A549 (cell line): Measurements from ENCODE around the gene TNNI2. TPM values are rescaled to one million over a fixed set of nuclear protein-coding genes. Genes with fewer than 3 reads are reported as not detected.

Experiments used
- ATAC-seq, 2 experiments: fragments of 200-7000 bp in 1 of 2; fragments of >200 bp in 1 of 2; cut with Nextera tagmentation in 1 of 2; cut with Tn5 transposase in 1 of 2; 3 replicates each; pipeline versions ENCODE4 v1.8.0 to v1.9.1; 2018 to 2020; ENCODE audit warnings: mild to moderate bottlenecking in 1 of 2, moderate library complexity in 1 of 2
- CTCF ChIA-PET: fragments of 300-600 bp; sonication (Branson Sonifier 250); formaldehyde crosslinking; extraction: SDS; loops from one replicate; lab custom pipeline; 2021; ENCODE audit warnings: antibody characterized with exemption, inconsistent platforms; lab: Yijun Ruan, JAX
- POLR2A ChIA-PET: fragments of 350-600 bp; formaldehyde crosslinking; extraction: SDS; loops from one replicate; lab custom pipeline; 2021; ENCODE audit warnings: antibody characterized with exemption, inconsistent platforms; lab: Yijun Ruan, JAX
- DNase-seq, 2 experiments: peaks; one replicate each; pipeline versions ENCODE4 v3.0.0 to v3.0.0-alpha.2; 2011 to 2016; ENCODE audit warnings: low read depth in 1 of 2, low spot score in 1 of 2
- FAIRE-seq: peaks from 2 replicates; lab custom pipeline; 2011; peaks lifted over from hg19 to GRCh38; lab: Jason Lieb, UNC
- H3K27ac ChIP-seq, 2 experiments: fragments of >200 bp; sonication (Bioruptor Twin); formaldehyde crosslinking; 3 replicates each; pipeline ENCODE4 v1.5.1; 2016 to 2017
- H3K4me1 ChIP-seq: fragments of >200 bp; sonication (Bioruptor Twin); formaldehyde crosslinking; 3 replicates; pipeline ENCODE4 v1.6.1; 2016
- H3K4me2 ChIP-seq: fragments of >200 bp; sonication (Bioruptor Twin); formaldehyde crosslinking; 3 replicates; pipeline ENCODE4 v1.6.1; 2016
- H3K4me3 ChIP-seq: fragments of >200 bp; sonication (Bioruptor Twin); formaldehyde crosslinking; 3 replicates; pipeline ENCODE4 v1.5.1; 2016
- H3K9me3 ChIP-seq: fragments of >200 bp; sonication (Bioruptor Twin); formaldehyde crosslinking; 3 replicates; pipeline ENCODE4 v1.6.1; 2016
- BCL3 ChIP-seq: fragments of >200 bp; sonication (Bioruptor Twin); formaldehyde crosslinking; IDR thresholded peaks from 3 replicates; pipeline ENCODE4 v1.6.1; 2016
- BHLHE40 ChIP-seq: IDR thresholded peaks from 2 replicates; pipeline ENCODE4 v1.6.1; 2012; ENCODE audit warnings: low read depth, low read length, inconsistent platforms
- CBX2 ChIP-seq: fragments of 200-600 bp; sonication (generic); IDR thresholded peaks from 2 replicates; pipeline ENCODE4 v1.6.1; 2016; ENCODE audit warnings: low read depth, mild to moderate bottlenecking, borderline replicate concordance
- CEBPB ChIP-seq, 2 experiments: fragments of >200 bp in 1 of 2; sonication (Bioruptor Twin) in 1 of 2; formaldehyde crosslinking in 1 of 2; IDR thresholded peaks; 2 replicates each; pipeline ENCODE4 v1.6.1; 2012 to 2016
- CHD4 ChIP-seq: fragments of 200-600 bp; sonication (generic); IDR thresholded peaks from 2 replicates; pipeline ENCODE4 v1.6.1; 2016; ENCODE audit warnings: antibody characterized with exemption, mild to moderate bottlenecking, borderline replicate concordance
- EP300 ChIP-seq, 2 experiments: fragments of >200 bp; sonication (Bioruptor Twin); formaldehyde crosslinking; IDR thresholded peaks; 2 replicates in 1 of 2; 3 replicates in 1 of 2; pipeline ENCODE4 v1.6.1; 2016 to 2017
- ESRRA ChIP-seq: fragments of 150-350 bp; IDR thresholded peaks from 2 replicates; pipeline ENCODE4 v1.6.1; 2014; ENCODE audit warnings: mild to moderate bottlenecking, low read length, borderline replicate concordance
- FOSB ChIP-seq: fragments of 250-450 bp; sonication (Bioruptor Pico); IDR thresholded peaks from 2 replicates; pipeline ENCODE4 v1.5.0; 2020; ENCODE audit warnings: mild to moderate bottlenecking, moderate library complexity
- FOSL2 ChIP-seq, 2 experiments: fragments of 450-650 bp in 1 of 2; fragments of >200 bp in 1 of 2; sonication (Bioruptor Twin) in 1 of 2; formaldehyde crosslinking; IDR thresholded peaks; 2 replicates each; pipeline versions ENCODE4 v1.5.0 to v1.6.1; 2016 to 2020; ENCODE audit warnings: mild to moderate bottlenecking in 1 of 2, moderate library complexity in 1 of 2
- GATA3 ChIP-seq: IDR thresholded peaks from 2 replicates; pipeline ENCODE4 v1.6.1; 2012; ENCODE audit warnings: borderline replicate concordance
- HDAC2 ChIP-seq: fragments of 200-600 bp; sonication (generic); IDR thresholded peaks from 2 replicates; pipeline ENCODE4 v1.6.1; 2016
- HEYL ChIP-seq: fragments of 250-450 bp; sonication (Bioruptor Pico); IDR thresholded peaks from 2 replicates; pipeline ENCODE4 v1.8.0; 2021; ENCODE audit warnings: mild to moderate bottlenecking, moderate library complexity
- MAFK ChIP-seq: fragments of 450-650 bp; IDR thresholded peaks from 2 replicates; pipeline ENCODE4 v1.6.1; 2014; ENCODE audit not compliant: partially characterized antibody
- MAX ChIP-seq: IDR thresholded peaks from 2 replicates; pipeline ENCODE4 v1.6.1; 2012
- NFE2L2 ChIP-seq: fragments of 150-350 bp; conservative IDR thresholded peaks from 2 replicates; pipeline ENCODE4 v1.6.1; 2014; ENCODE audit warnings: low read length
- NR3C1 ChIP-seq: fragments of >200 bp; sonication (Bioruptor Twin); formaldehyde crosslinking; IDR thresholded peaks from 3 replicates; pipeline ENCODE4 v1.6.1; 2017
- PBX3 ChIP-seq: IDR thresholded peaks from 2 replicates; pipeline ENCODE4 v1.6.1; 2012
- PHF8 ChIP-seq: fragments of 200-600 bp; sonication (generic); IDR thresholded peaks from 2 replicates; pipeline ENCODE4 v1.6.1; 2016; ENCODE audit warnings: low read depth, mild to moderate bottlenecking, antibody characterized with exemption, moderate library complexity, borderline replicate concordance
- POLR2A ChIP-seq: IDR thresholded peaks from 2 replicates; pipeline ENCODE4 v1.6.1; 2012; ENCODE audit warnings: mild to moderate bottlenecking, low read length
- RARB ChIP-seq: fragments of 250-450 bp; sonication (Bioruptor Pico); IDR thresholded peaks from 2 replicates; pipeline ENCODE4 v1.8.0; 2021; ENCODE audit warnings: mild to moderate bottlenecking, moderate library complexity
- RCOR1 ChIP-seq: fragments of 150-350 bp; IDR thresholded peaks from 2 replicates; pipeline ENCODE4 v1.6.1; 2014; ENCODE audit warnings: antibody characterized with exemption, low read length, low read depth
- SMC3 ChIP-seq: fragments of >200 bp; sonication (Bioruptor Twin); formaldehyde crosslinking; IDR thresholded peaks from 3 replicates; pipeline ENCODE4 v1.6.1; 2018; ENCODE audit warnings: inconsistent platforms
- TFCP2L1 ChIP-seq: fragments of 250-450 bp; sonication (Bioruptor Pico); IDR thresholded peaks from 2 replicates; pipeline ENCODE4 v1.5.0; 2021; ENCODE audit warnings: mild to moderate bottlenecking
- USF2 ChIP-seq: fragments of 450-650 bp; IDR thresholded peaks from 2 replicates; pipeline ENCODE4 v1.6.1; 2014; ENCODE audit warnings: antibody characterized with exemption
- WGBS: methylation state at CpG from one replicate; pipeline ENCODE4 v1.1.6; 2017; ENCODE audit errors: missing lambda C conversion rate; 5-methylcytosine and 5-hydroxymethylcytosine counted together
- polyA plus RNA-seq, 4 experiments: library from polyadenylated mRNA; depleted of rRNA in 3 of 4; stranded (reverse); fragments of >200 nt; fragmentation: RNase III in 1 of 4; extraction: RNeasy Plus Mini Kit Qiagen cat#74134 plus additional on column Dnase treatment in 1 of 4; gene quantifications; 2 replicates in 3 of 4; 3 replicates in 1 of 4; pipeline ENCODE4 v1.2.3, GENCODE V29; 2011 to 2017
- TF ChIP-seq, protein P1 (sequence below): fragments of 150-350 bp; IDR thresholded peaks from 2 replicates; pipeline ENCODE4 v1.6.1; 2014; ENCODE audit warnings: low read depth, mild to moderate bottlenecking, low read length
- TF ChIP-seq, protein P2 (sequence below): fragments of 250-450 bp; sonication (Bioruptor Pico); IDR thresholded peaks from 2 replicates; pipeline ENCODE4 v1.5.0; 2020; ENCODE audit warnings: low read depth, mild to moderate bottlenecking, moderate library complexity

The TNNI2 gene
- polyA plus RNA-seq, 2 of the 4 experiments (the other 2 are of a cell fraction) = not detected

- TF ChIP-seq USF2 = no peak
- TF ChIP-seq TFCP2L1 (CRISPR knock-in tag) = no peak
- no peak for TF ChIP-seq HEYL (CRISPR knock-in tag)
- no peak for TF ChIP-seq SMC3
- TF ChIP-seq, protein P1, sequence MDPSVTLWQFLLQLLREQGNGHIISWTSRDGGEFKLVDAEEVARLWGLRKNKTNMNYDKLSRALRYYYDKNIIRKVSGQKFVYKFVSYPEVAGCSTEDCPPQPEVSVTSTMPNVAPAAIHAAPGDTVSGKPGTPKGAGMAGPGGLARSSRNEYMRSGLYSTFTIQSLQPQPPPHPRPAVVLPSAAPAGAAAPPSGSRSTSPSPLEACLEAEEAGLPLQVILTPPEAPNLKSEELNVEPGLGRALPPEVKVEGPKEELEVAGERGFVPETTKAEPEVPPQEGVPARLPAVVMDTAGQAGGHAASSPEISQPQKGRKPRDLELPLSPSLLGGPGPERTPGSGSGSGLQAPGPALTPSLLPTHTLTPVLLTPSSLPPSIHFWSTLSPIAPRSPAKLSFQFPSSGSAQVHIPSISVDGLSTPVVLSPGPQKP = no peak
- TF ChIP-seq, all 56 proteins: peak for 0
These were observed 46.3 kb upstream of the TNNI2 start (continued) for GRCh38 chr11:1792461-1792860.

DNA sequence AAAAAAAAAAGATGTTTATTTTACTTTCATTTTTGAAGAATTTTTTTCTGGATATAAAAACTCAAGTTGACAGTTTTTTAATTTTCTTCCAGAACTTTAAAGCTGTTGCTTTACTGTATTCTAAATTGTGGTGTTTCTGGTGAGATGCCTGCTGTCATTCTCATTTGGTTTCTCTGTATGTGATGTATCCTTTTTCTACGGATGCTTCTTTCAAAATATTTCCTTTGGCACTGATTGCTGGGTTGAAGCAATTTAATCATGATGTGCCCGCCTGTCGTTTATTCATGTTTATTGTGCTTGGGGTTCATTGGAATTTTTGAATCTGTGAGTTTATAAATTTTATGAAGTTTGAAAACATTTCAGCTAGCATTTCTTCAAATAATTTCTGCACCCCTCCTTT lies 45.7 kb upstream of the TNNI2 start:
- ATAC-seq (no peak), FAIRE-seq (no peak), DNase-seq (no peak)
- peak overlapping the region; percentile 41 for H3K4me2 ChIP-seq
- ChIA-PET CTCF (interaction anchor here (0.6 to 3.0 kb wide), 7 partner anchors 30 to 364 kb away, joined by 3 to 9 read pairs (median 4); no protein-coding TSS in a partner anchor), POLR2A (no interaction called here)
- H3K4me1 ChIP-seq = no peaks in the 10 kb centered on the region
- no peaks in the 10 kb centered on the region for H3K9me3 ChIP-seq
- WGBS = 57% methylated on average over 3 of the region's 3 CpGs
- no peak overlapping the region for H3K27ac ChIP-seq
- no peak overlapping the region for H3K4me3 ChIP-seq
- TF ChIP-seq CHD4 (no peak), FOSB (CRISPR knock-in tag) (no peak), EP300 (IDR thresholded peaks at IDR 0.05) (no peak), PHF8 (no peak), RARB (CRISPR knock-in tag) (no peak), BCL3 (no peak), MAX (no peak), ESRRA (no peak), CEBPB (IDR thresholded peaks at IDR 0.05) (no peak), POLR2A (no peak), HDAC2 (no peak)
- TF ChIP-seq, protein P2, sequence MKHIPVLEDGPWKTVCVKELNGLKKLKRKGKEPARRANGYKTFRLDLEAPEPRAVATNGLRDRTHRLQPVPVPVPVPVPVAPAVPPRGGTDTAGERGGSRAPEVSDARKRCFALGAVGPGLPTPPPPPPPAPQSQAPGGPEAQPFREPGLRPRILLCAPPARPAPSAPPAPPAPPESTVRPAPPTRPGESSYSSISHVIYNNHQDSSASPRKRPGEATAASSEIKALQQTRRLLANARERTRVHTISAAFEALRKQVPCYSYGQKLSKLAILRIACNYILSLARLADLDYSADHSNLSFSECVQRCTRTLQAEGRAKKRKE = no peak

GRCh38 chr11:1796413-1797011 lies 42.3 kb upstream of the TNNI2 start:
- no peak overlapping the region for H3K4me2 ChIP-seq
- 70% methylated on average over 12 of the region's 12 CpGs for WGBS
- no peaks in the 10 kb centered on the region for H3K9me3 ChIP-seq
- no peaks in the 10 kb centered on the region for H3K4me1 ChIP-seq
- ATAC-seq (peak in 1 of 2 experiments; percentile 45; a peak in 3 of 6 replicates), FAIRE-seq (no peak), DNase-seq (no peak)
- no peak for TF ChIP-seq NFE2L2
- no peak for TF ChIP-seq CBX2
- no peak for TF ChIP-seq CHD4
- TF ChIP-seq RCOR1 = no peak
- no peak for TF ChIP-seq NR3C1
- no peak for TF ChIP-seq PBX3
- no peak for TF ChIP-seq GATA3
- no peak for TF ChIP-seq MAFK
- no peak for TF ChIP-seq FOSL2 (IDR thresholded peaks at IDR 0.05)
- TF ChIP-seq FOSL2 (CRISPR knock-in tag; IDR thresholded peaks at IDR 0.05) = no peak
- TF ChIP-seq BHLHE40 = no peak
- ChIA-PET POLR2A (no interaction called here), CTCF (interaction anchor here (0.6 to 3.3 kb wide), 7 partner anchors 10 to 143 kb away, joined by 3 to 16 read pairs (median 4); no protein-coding TSS in a partner anchor)
- H3K4me3 ChIP-seq = no peak overlapping the region
- no peak overlapping the region for H3K27ac ChIP-seq
